ENCODE results near the gene THADA. TPM values are rescaled to one million over a fixed set of nuclear protein-coding genes. Genes with fewer than 3 reads are reported as not detected.

THADA gene
- total and polyA plus RNA-seq, 2 donors (not counting 3 experiments of a cell fraction or from before 2014, with no cell fraction given): 22.6 to 25.3 TPM

- ChIA-PET CTCF (interaction anchor here (1.2 to 1.3 kb wide), 2 partner anchors 15 to 28 kb away, joined by 3 read pairs; no protein-coding TSS in a partner anchor), POLR2A (no interaction called here)
- H3K36me3 ChIP-seq (ENCODE audit: control insufficient read depth in 2 of 2, extremely low read depth in 1 of 2, insufficient read depth in 2 of 2, low read length in 2 of 2): no peaks in the 10 kb centered on the region
- peaks cover 15% of the 10 kb centered on the region for H3K4me1 ChIP-seq (ENCODE audit: control insufficient read depth, extremely low read depth, insufficient read depth, low read length)
- H3K9me3 ChIP-seq (replicated peaks; ENCODE audit: control insufficient read depth, insufficient read depth, low read length): no peaks in the 10 kb centered on the region
- no peak overlapping the region for H3K9ac ChIP-seq (replicated peaks; ENCODE audit: extremely low read depth, insufficient read depth, low read length)
- H4K20me1 ChIP-seq (replicated peaks; ENCODE audit: control insufficient read depth, extremely low read depth, insufficient read depth, low read length): no peaks in the 10 kb centered on the region
- no peak overlapping the region for H3K4me3 ChIP-seq (replicated peaks in 1 of 3; ENCODE audit: insufficient read depth in 1 of 3, low read depth in 1 of 3, low read length in 3 of 3)
- intact Hi-C loops (cut with micrococcal nuclease): no loop called here
- H3K4me2 ChIP-seq (ENCODE audit: insufficient read depth, low read length): no peak overlapping the region
- TF ChIP-seq GATA2 (IDR thresholded peaks at IDR 0.05; ENCODE audit: insufficient read depth, insufficient read length, low read depth, low read length) (no peak), POLR2A (IDR thresholded peaks at IDR 0.05; ENCODE audit: low read depth, low read length) (no peak), MYC (IDR thresholded peaks at IDR 0.05; ENCODE audit: low read depth, low read length) (no peak), EZH2 (IDR thresholded peaks at IDR 0.05; ENCODE audit: borderline replicate concordance, low read depth, low read length, severe bottlenecking) (no peak), JUN (IDR thresholded peaks at IDR 0.05; ENCODE audit: borderline replicate concordance, insufficient read depth, insufficient read length, low read depth) (no peak), MAX (IDR thresholded peaks at IDR 0.05; ENCODE audit: insufficient read depth, insufficient read length) (no peak), POLR2AphosphoS5 (IDR thresholded peaks at IDR 0.05; ENCODE audit: insufficient read depth, low read depth, low read length) (no peak), FOS (IDR thresholded peaks at IDR 0.05; ENCODE audit: borderline replicate concordance, insufficient read depth, low read length) (no peak), CTCF (IDR thresholded peaks at IDR 0.05; ENCODE audit: extremely low read depth in 1 of 2, insufficient read depth in 1 of 2, low read depth in 1 of 2, low read length in 2 of 2) (no peak)
- no peak for FAIRE-seq
- dilution Hi-C loops (cut with MboI; ENCODE audit: extremely low pct_ligation_motif_present, low sequenced_read_pairs): no loop called here
- no peak overlapping the region for H2AFZ ChIP-seq (ENCODE audit: low read depth, low read length)
- H3K27ac ChIP-seq (ENCODE audit: insufficient read depth, low read depth, low read length): no peak overlapping the region
- BruUV-seq (replicated peaks): no TSS peak
- no peaks in the 10 kb centered on the region for H3K9me1 ChIP-seq (replicated peaks; ENCODE audit: control insufficient read depth, extremely low read depth, insufficient read depth, low read length)
- no peaks in the 10 kb centered on the region for H3K79me2 ChIP-seq (ENCODE audit: control insufficient read depth, insufficient read depth, low read length)
- H3K27me3 ChIP-seq (ENCODE audit: control insufficient read depth in 2 of 2, insufficient read depth in 2 of 2, low read length in 2 of 2): no peaks in the 10 kb centered on the region
- DNase-seq (ENCODE audit: low read depth, low spot score): no peak
Measured at GRCh38 chr2:43408407-43409160, 187.3 kb downstream of the THADA start.

Measured in endothelial cell of umbilical vein (primary cell).